ENCODE results near the gene TBC1D25. TPM values are rescaled to one million over a fixed set of nuclear protein-coding genes. Genes with fewer than 3 reads are reported as not detected.
A peak's percentile ranks its signal among the peaks of the same experiment; 100 is the strongest.
"Not testable (repeated sequence)": the region's sequence is repeated elsewhere in the genome, so short reads cannot be mapped to it uniquely, and the experiment has no call there.

The TBC1D25 gene
- total RNA-seq, 1 donor: 10.1 TPM

GRCh38 chrX:48523682-48524081 lies 15.8 kb upstream of the TBC1D25 start:
- H3K4me3 ChIP-seq (ENCODE audit: insufficient read depth, low read length): no peak overlapping the region
- H2AFZ ChIP-seq (ENCODE audit: low read length): no peak overlapping the region
- no peak overlapping the region for H3K27ac ChIP-seq (ENCODE audit: low read depth, low read length)
- H3K36me3 ChIP-seq (ENCODE audit: insufficient read depth, low read length): peaks cover 14% of the 10 kb centered on the region
- H3K4me1 ChIP-seq (ENCODE audit: insufficient read depth, low read length): no peaks in the 10 kb centered on the region
- peaks cover 11% of the 10 kb centered on the region for H3K79me2 ChIP-seq (ENCODE audit: insufficient read depth, low read length)
- H4K20me1 ChIP-seq (ENCODE audit: insufficient read depth, low read length): no peaks in the 10 kb centered on the region
- no peaks in the 10 kb centered on the region for H3K9me3 ChIP-seq (ENCODE audit: low read depth, low read length)
- H3K27me3 ChIP-seq (ENCODE audit: insufficient read depth, low read length): no peaks in the 10 kb centered on the region
- H3K4me2 ChIP-seq (ENCODE audit: insufficient read depth, low read length): no peak overlapping the region
- no peak for TF ChIP-seq CTCF (IDR thresholded peaks at IDR 0.05; ENCODE audit: extremely low read depth, low read depth, low read length)
- DNase-seq (ENCODE audit: insufficient read length, low spot score, missing footprints): no peak

- not testable (repeated sequence) for H3K4me1 ChIP-seq (ENCODE audit: insufficient read depth, low read length); H4K20me1 ChIP-seq (ENCODE audit: insufficient read depth, low read length); H3K9me3 ChIP-seq (ENCODE audit: low read depth, low read length); H3K4me2 ChIP-seq (ENCODE audit: insufficient read depth, low read length); H3K27ac ChIP-seq (ENCODE audit: low read depth, low read length); H3K27me3 ChIP-seq (ENCODE audit: insufficient read depth, low read length); H2AFZ ChIP-seq (ENCODE audit: low read length); H3K4me3 ChIP-seq (ENCODE audit: insufficient read depth, low read length); DNase-seq (ENCODE audit: insufficient read length, low spot score, missing footprints)
- Histone ChIP-seq H3K79me2 (ENCODE audit: insufficient read depth, low read length) (peaks cover 11% of the 10 kb centered on the region), H3K36me3 (ENCODE audit: insufficient read depth, low read length) (peaks cover 14% of the 10 kb centered on the region)
These were observed 13.7 kb upstream of the TBC1D25 start for GRCh38 chrX:48525853-48526252.

- Histone ChIP-seq H4K20me1 (ENCODE audit: insufficient read depth, low read length) (no peaks in the 10 kb centered on the region), H3K79me2 (ENCODE audit: insufficient read depth, low read length) (no peaks in the 10 kb centered on the region)
- TF ChIP-seq CTCF (IDR thresholded peaks at IDR 0.05; ENCODE audit: extremely low read depth, low read depth, low read length): no peak
These were observed 8.8 kb upstream of the TBC1D25 start for GRCh38 chrX:48530736-48531135.

GRCh38 chrX:48531358-48531959 lies 8.1 kb upstream of the TBC1D25 start:
- H3K4me1 ChIP-seq (ENCODE audit: insufficient read depth, low read length): peaks cover 8% of the 10 kb centered on the region
- H3K79me2 ChIP-seq (ENCODE audit: insufficient read depth, low read length): no peaks in the 10 kb centered on the region
- H3K4me2 ChIP-seq (ENCODE audit: insufficient read depth, low read length): no peak overlapping the region
- H3K27me3 ChIP-seq (ENCODE audit: insufficient read depth, low read length): no peaks in the 10 kb centered on the region
- H3K36me3 ChIP-seq (ENCODE audit: insufficient read depth, low read length): peaks cover 10% of the 10 kb centered on the region
- no peaks in the 10 kb centered on the region for H4K20me1 ChIP-seq (ENCODE audit: insufficient read depth, low read length)
- TF ChIP-seq CTCF (IDR thresholded peaks at IDR 0.05; ENCODE audit: extremely low read depth, low read depth, low read length): no peak
- H2AFZ ChIP-seq (ENCODE audit: low read length): peak overlapping the region; percentile 33
- DNase-seq (ENCODE audit: insufficient read length, low spot score, missing footprints): peak; percentile 86
- no peaks in the 10 kb centered on the region for H3K9me3 ChIP-seq (ENCODE audit: low read depth, low read length)
- H3K27ac ChIP-seq (ENCODE audit: low read depth, low read length): peak overlapping the region; percentile 49
- no peak overlapping the region for H3K4me3 ChIP-seq (ENCODE audit: insufficient read depth, low read length)

More at GRCh38 chrX:48530736-48531135, 8.8 kb upstream of the TBC1D25 start:
- no peaks in the 10 kb centered on the region for H3K27me3 ChIP-seq (ENCODE audit: insufficient read depth, low read length)
- H3K4me2 ChIP-seq (ENCODE audit: insufficient read depth, low read length): no peak overlapping the region
- H3K36me3 ChIP-seq (ENCODE audit: insufficient read depth, low read length): peaks cover 11% of the 10 kb centered on the region
- no peaks in the 10 kb centered on the region for H3K9me3 ChIP-seq (ENCODE audit: low read depth, low read length)
- H2AFZ ChIP-seq (ENCODE audit: low read length): no peak overlapping the region
- H3K27ac ChIP-seq (ENCODE audit: low read depth, low read length): peak overlapping the region; percentile 49
- peaks cover 8% of the 10 kb centered on the region for H3K4me1 ChIP-seq (ENCODE audit: insufficient read depth, low read length)
- H3K4me3 ChIP-seq (ENCODE audit: insufficient read depth, low read length): no peak overlapping the region
- no peak for DNase-seq (ENCODE audit: insufficient read length, low spot score, missing footprints)
